NCI-H1092 (cell line): ENCODE measurements around the gene SLC7A14.
A peak's percentile ranks its signal among the peaks of the same experiment; 100 is the strongest.
"Not testable (repeated sequence)": the region's sequence is repeated elsewhere in the genome, so short reads cannot be mapped to it uniquely, and the experiment has no call there.

Source experiments
- DNase-seq: peaks from one replicate; lab custom pipeline; 2025; lab: John Stamatoyannopoulos, UW

SLC7A14 gene

GRCh38 chr3:170593634-170594033 lies 7.8 kb upstream of the SLC7A14 start:
- no peak for DNase-seq

GRCh38 chr3:170589113-170589512 lies 3.2 kb upstream of the SLC7A14 start:
- peak; percentile 37 for DNase-seq

- peak; percentile 33 for DNase-seq
These were observed 603 bp downstream of the SLC7A14 start for GRCh38 chr3:170585008-170585936.

GRCh38 chr3:170584585-170585007 lies 1.3 kb downstream of the SLC7A14 start:
- DNase-seq = no peak

- DNase-seq = no peak
These were observed 6.2 kb downstream of the SLC7A14 start for GRCh38 chr3:170579646-170580045.

- DNase-seq = no peak
These were observed 13.1 kb downstream of the SLC7A14 start for GRCh38 chr3:170572665-170573253.

GRCh38 chr3:170567598-170567997 lies 18.3 kb downstream of the SLC7A14 start:
- not testable (repeated sequence) for DNase-seq

- no peak for DNase-seq
These were observed 19.5 kb downstream of the SLC7A14 start for GRCh38 chr3:170566413-170566812.

GRCh38 chr3:170565495-170565894 lies 20.4 kb downstream of the SLC7A14 start:
- no peak for DNase-seq

- no peak for DNase-seq
These were observed 21.2 kb downstream of the SLC7A14 start for GRCh38 chr3:170564664-170565063.

- no peak for DNase-seq
These were observed 22.0 kb downstream of the SLC7A14 start for GRCh38 chr3:170563712-170564423.

- DNase-seq = no peak
These were observed 23.8 kb downstream of the SLC7A14 start for GRCh38 chr3:170562080-170562479.

- no peak for DNase-seq
These were observed 25.0 kb downstream of the SLC7A14 start for GRCh38 chr3:170560717-170561382.

GRCh38 chr3:170560296-170560695 lies 25.6 kb downstream of the SLC7A14 start:
- no peak for DNase-seq

GRCh38 chr3:170558427-170558826 lies 27.4 kb downstream of the SLC7A14 start:
- DNase-seq = no peak

- DNase-seq = no peak
These were observed 30.5 kb downstream of the SLC7A14 start for GRCh38 chr3:170555329-170555728.

GRCh38 chr3:170553788-170554757 lies 31.8 kb downstream of the SLC7A14 start:
- no peak for DNase-seq

- no peak for DNase-seq
These were observed 34.6 kb downstream of the SLC7A14 start for GRCh38 chr3:170551252-170551651.

- DNase-seq = no peak
These were observed 43.2 kb downstream of the SLC7A14 start for GRCh38 chr3:170542704-170543103.

GRCh38 chr3:170539897-170540296 lies 46.0 kb downstream of the SLC7A14 start:
- no peak for DNase-seq

GRCh38 chr3:170536712-170537111 lies 49.2 kb downstream of the SLC7A14 start:
- DNase-seq = no peak
